ENCODE data around the gene WDR33.

The WDR33 gene

GRCh38 chr2:127694986-127695385, 116.0 kb downstream of the WDR33 start:
- H3K27ac ChIP-seq (ENCODE audit: low read length), result no peak overlapping the region
- no peak overlapping the region for H3K4me3 ChIP-seq (ENCODE audit: low read length)
- no peaks in the 10 kb centered on the region for H3K4me1 ChIP-seq (ENCODE audit: low read length)
- H2AFZ ChIP-seq (ENCODE audit: low read depth, low read length), result no peak overlapping the region
- no peaks in the 10 kb centered on the region for H3K27me3 ChIP-seq (ENCODE audit: low read depth, low read length)
- TF ChIP-seq EZH2phosphoT487 (IDR thresholded peaks at IDR 0.05; ENCODE audit: low read depth), result no peak
- TF ChIP-seq, protein P1, sequence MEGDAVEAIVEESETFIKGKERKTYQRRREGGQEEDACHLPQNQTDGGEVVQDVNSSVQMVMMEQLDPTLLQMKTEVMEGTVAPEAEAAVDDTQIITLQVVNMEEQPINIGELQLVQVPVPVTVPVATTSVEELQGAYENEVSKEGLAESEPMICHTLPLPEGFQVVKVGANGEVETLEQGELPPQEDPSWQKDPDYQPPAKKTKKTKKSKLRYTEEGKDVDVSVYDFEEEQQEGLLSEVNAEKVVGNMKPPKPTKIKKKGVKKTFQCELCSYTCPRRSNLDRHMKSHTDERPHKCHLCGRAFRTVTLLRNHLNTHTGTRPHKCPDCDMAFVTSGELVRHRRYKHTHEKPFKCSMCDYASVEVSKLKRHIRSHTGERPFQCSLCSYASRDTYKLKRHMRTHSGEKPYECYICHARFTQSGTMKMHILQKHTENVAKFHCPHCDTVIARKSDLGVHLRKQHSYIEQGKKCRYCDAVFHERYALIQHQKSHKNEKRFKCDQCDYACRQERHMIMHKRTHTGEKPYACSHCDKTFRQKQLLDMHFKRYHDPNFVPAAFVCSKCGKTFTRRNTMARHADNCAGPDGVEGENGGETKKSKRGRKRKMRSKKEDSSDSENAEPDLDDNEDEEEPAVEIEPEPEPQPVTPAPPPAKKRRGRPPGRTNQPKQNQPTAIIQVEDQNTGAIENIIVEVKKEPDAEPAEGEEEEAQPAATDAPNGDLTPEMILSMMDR (IDR thresholded peaks at IDR 0.05; ENCODE audit: low read depth, low read length), result no peak
- no peaks in the 10 kb centered on the region for H4K20me1 ChIP-seq (ENCODE audit: insufficient read depth, low read length)
- H3K4me2 ChIP-seq (ENCODE audit: low read length), result no peak overlapping the region
- H3K9ac ChIP-seq (ENCODE audit: low read length), result no peak overlapping the region
- no peaks in the 10 kb centered on the region for H3K36me3 ChIP-seq (replicated peaks; ENCODE audit: low read depth, low read length)
- H3K79me2 ChIP-seq (ENCODE audit: low read length), result no peaks in the 10 kb centered on the region
- no peaks in the 10 kb centered on the region for H3K9me3 ChIP-seq (ENCODE audit: insufficient read depth, low read length)

- H3K4me2 ChIP-seq (ENCODE audit: low read length), result no peak overlapping the region
- TF ChIP-seq, protein P1 (IDR thresholded peaks at IDR 0.05; ENCODE audit: low read depth, low read length), result no peak
- TF ChIP-seq EZH2phosphoT487 (IDR thresholded peaks at IDR 0.05; ENCODE audit: low read depth), result no peak
- H3K4me3 ChIP-seq (ENCODE audit: low read length), result no peak overlapping the region
- H3K36me3 ChIP-seq (replicated peaks; ENCODE audit: low read depth, low read length), result peaks cover 3% of the 10 kb centered on the region
- no peaks in the 10 kb centered on the region for H3K4me1 ChIP-seq (ENCODE audit: low read length)
- no peak overlapping the region for H3K27ac ChIP-seq (ENCODE audit: low read length)
- H3K79me2 ChIP-seq (ENCODE audit: low read length), result no peaks in the 10 kb centered on the region
- no peak overlapping the region for H3K9ac ChIP-seq (ENCODE audit: low read length)
- H4K20me1 ChIP-seq (ENCODE audit: insufficient read depth, low read length), result no peaks in the 10 kb centered on the region
- no peaks in the 10 kb centered on the region for H3K27me3 ChIP-seq (ENCODE audit: low read depth, low read length)
- H2AFZ ChIP-seq (ENCODE audit: low read depth, low read length), result no peak overlapping the region
- 0 out of 2 replicates have a peak, but pooled peaks cover 3% of the 10 kb centered on the region for H3K9me3 ChIP-seq (ENCODE audit: insufficient read depth, low read length)
Measured at GRCh38 chr2:127690696-127691095, 120.3 kb downstream of the WDR33 start.

DNA sequence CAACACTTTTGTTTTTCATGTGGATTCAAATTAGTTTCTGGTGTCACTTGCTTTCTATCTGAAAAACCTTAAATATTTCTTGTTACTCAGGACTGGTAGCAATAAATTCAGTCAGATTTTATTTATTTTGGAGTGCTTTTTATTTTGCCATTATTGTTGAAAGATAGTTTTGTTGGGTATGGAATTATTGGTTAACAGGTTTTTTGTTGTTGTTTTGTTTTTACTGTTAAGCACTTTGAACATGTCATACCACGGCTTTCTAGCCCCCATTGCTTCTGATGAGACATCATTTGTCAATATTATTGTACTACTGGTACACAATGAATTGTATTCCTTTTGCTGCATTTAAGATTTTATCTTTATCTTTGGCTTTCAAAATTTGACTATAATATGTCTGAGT, 122.6 kb downstream of the WDR33 start:
- no peak overlapping the region for H3K4me3 ChIP-seq (ENCODE audit: low read length)

GRCh38 chr2:127685410-127686080, 125.4 kb downstream of the WDR33 start:
- Histone ChIP-seq H3K27me3 (ENCODE audit: low read depth, low read length) (no peaks in the 10 kb centered on the region), H3K9ac (ENCODE audit: low read length) (no peak overlapping the region), H3K36me3 (replicated peaks; ENCODE audit: low read depth, low read length) (peaks cover 3% of the 10 kb centered on the region), H3K27ac (ENCODE audit: low read length) (no peak overlapping the region), H3K4me1 (ENCODE audit: low read length) (no peaks in the 10 kb centered on the region), H2AFZ (ENCODE audit: low read depth, low read length) (no peak overlapping the region), H3K4me3 (ENCODE audit: low read length) (no peak overlapping the region), H3K4me2 (ENCODE audit: low read length) (no peak overlapping the region), H3K9me3 (ENCODE audit: insufficient read depth, low read length) (0 out of 2 replicates have a peak, but pooled peaks cover 3% of the 10 kb centered on the region), H4K20me1 (ENCODE audit: insufficient read depth, low read length) (no peaks in the 10 kb centered on the region), H3K79me2 (ENCODE audit: low read length) (no peaks in the 10 kb centered on the region)
- no peak for TF ChIP-seq EZH2phosphoT487 (IDR thresholded peaks at IDR 0.05; ENCODE audit: low read depth)
- TF ChIP-seq, protein P1 (IDR thresholded peaks at IDR 0.05; ENCODE audit: low read depth, low read length), result no peak

More for the DNA sequence above, 122.6 kb downstream of the WDR33 start:
- Histone ChIP-seq H3K79me2 (ENCODE audit: low read length) (no peaks in the 10 kb centered on the region), H3K36me3 (replicated peaks; ENCODE audit: low read depth, low read length) (peaks cover 3% of the 10 kb centered on the region), H3K27me3 (ENCODE audit: low read depth, low read length) (no peaks in the 10 kb centered on the region), H3K27ac (ENCODE audit: low read length) (no peak overlapping the region), H2AFZ (ENCODE audit: low read depth, low read length) (no peak overlapping the region), H4K20me1 (ENCODE audit: insufficient read depth, low read length) (no peaks in the 10 kb centered on the region), H3K9me3 (ENCODE audit: insufficient read depth, low read length) (0 out of 2 replicates have a peak, but pooled peaks cover 3% of the 10 kb centered on the region), H3K4me2 (ENCODE audit: low read length) (no peak overlapping the region), H3K9ac (ENCODE audit: low read length) (no peak overlapping the region), H3K4me1 (ENCODE audit: low read length) (no peaks in the 10 kb centered on the region)
- TF ChIP-seq EZH2phosphoT487 (IDR thresholded peaks at IDR 0.05; ENCODE audit: low read depth), result no peak
- TF ChIP-seq, protein P1 (IDR thresholded peaks at IDR 0.05; ENCODE audit: low read depth, low read length), result no peak

All from OCI-LY3 (cell line).